Islet precursor cell (in vitro differentiated cells): ENCODE results near the gene KCNK18.

Source experiments
- DNase-seq: peaks from one replicate; pipeline ENCODE4 v3.0.0-alpha.2; 2018

Gene KCNK18

GRCh38 chr10:117254774-117255735, 57.8 kb downstream of the KCNK18 start:
- DNase-seq: peak; percentile 32

- peak; percentile 29 for DNase-seq
Observed at GRCh38 chr10:117255835-117256460, 58.7 kb downstream of the KCNK18 start.

- no peak for DNase-seq
Observed at GRCh38 chr10:117256910-117257309, 59.6 kb downstream of the KCNK18 start.

- no peak for DNase-seq
Observed at GRCh38 chr10:117257721-117258120, 60.4 kb downstream of the KCNK18 start.

- DNase-seq: no peak
Observed at GRCh38 chr10:117259279-117259678, 62.0 kb downstream of the KCNK18 start.
